GM18502 (cell line): ENCODE measurements around the gene PPFIA3.
A peak's percentile ranks its signal among the peaks of the same experiment; 100 is the strongest.
"Not testable (repeated sequence)": the region's sequence is repeated elsewhere in the genome, so short reads cannot be mapped to it uniquely, and the experiment has no call there.

Experiments used
- ATAC-seq: cut with Tn5 transposase; IDR thresholded peaks from one replicate; pipeline ENCODE4 v1.9.1; 2021; ENCODE audit warnings: mild to moderate bottlenecking; ENCODE audit not compliant: unreplicated experiment, poor library complexity

PPFIA3 gene

GRCh38 chr19:49120868-49121267 is 1.5 kb downstream of the PPFIA3 start:
- ATAC-seq = no peak

- ATAC-seq = not testable (repeated sequence)
These were observed 2.5 kb downstream of the PPFIA3 start for GRCh38 chr19:49121841-49122240.

- not testable (repeated sequence) for ATAC-seq
These were observed 3.9 kb downstream of the PPFIA3 start for GRCh38 chr19:49123285-49123684.

- no peak for ATAC-seq
These were observed 5.8 kb downstream of the PPFIA3 start for GRCh38 chr19:49125025-49125731.

- no peak for ATAC-seq
These were observed 7.2 kb downstream of the PPFIA3 start for GRCh38 chr19:49126575-49126974.

- ATAC-seq = not testable (repeated sequence)
These were observed 7.9 kb downstream of the PPFIA3 start for GRCh38 chr19:49127225-49127624.

GRCh38 chr19:49127674-49128544 is 8.6 kb downstream of the PPFIA3 start:
- peak; percentile 84 for ATAC-seq

- no peak for ATAC-seq
These were observed 9.3 kb downstream of the PPFIA3 start for GRCh38 chr19:49128545-49129237.

- no peak for ATAC-seq
These were observed 9.9 kb downstream of the PPFIA3 start for GRCh38 chr19:49129238-49129583.

- ATAC-seq = no peak
These were observed 11.0 kb downstream of the PPFIA3 start for GRCh38 chr19:49130325-49130724.

- ATAC-seq = no peak
These were observed 13.7 kb downstream of the PPFIA3 start for GRCh38 chr19:49132974-49133609.

- ATAC-seq = no peak
These were observed 14.5 kb downstream of the PPFIA3 start for GRCh38 chr19:49133621-49134454.

GRCh38 chr19:49135686-49136085 is 16.3 kb downstream of the PPFIA3 start:
- no peak for ATAC-seq

- ATAC-seq = no peak
These were observed 17.4 kb downstream of the PPFIA3 start for GRCh38 chr19:49136771-49137171.

GRCh38 chr19:49140951-49141350 is 21.6 kb downstream of the PPFIA3 start:
- ATAC-seq = no peak

- ATAC-seq = no peak
These were observed 22.0 kb downstream of the PPFIA3 start for GRCh38 chr19:49141352-49141751.

- peak; percentile 61 for ATAC-seq
These were observed 23.6 kb downstream of the PPFIA3 start for GRCh38 chr19:49142866-49143335.

GRCh38 chr19:49145573-49146407 is 26.4 kb downstream of the PPFIA3 start:
- ATAC-seq = no peak

- not testable (repeated sequence) for ATAC-seq
These were observed 27.0 kb downstream of the PPFIA3 start for GRCh38 chr19:49146408-49146770.
